ENCODE data around the gene GRIN2C.
A peak's percentile ranks its signal among the peaks of the same experiment; 100 is the strongest.
"Not testable (repeated sequence)": the region's sequence is repeated elsewhere in the genome, so short reads cannot be mapped to it uniquely, and the experiment has no call there.

The GRIN2C gene

DNA sequence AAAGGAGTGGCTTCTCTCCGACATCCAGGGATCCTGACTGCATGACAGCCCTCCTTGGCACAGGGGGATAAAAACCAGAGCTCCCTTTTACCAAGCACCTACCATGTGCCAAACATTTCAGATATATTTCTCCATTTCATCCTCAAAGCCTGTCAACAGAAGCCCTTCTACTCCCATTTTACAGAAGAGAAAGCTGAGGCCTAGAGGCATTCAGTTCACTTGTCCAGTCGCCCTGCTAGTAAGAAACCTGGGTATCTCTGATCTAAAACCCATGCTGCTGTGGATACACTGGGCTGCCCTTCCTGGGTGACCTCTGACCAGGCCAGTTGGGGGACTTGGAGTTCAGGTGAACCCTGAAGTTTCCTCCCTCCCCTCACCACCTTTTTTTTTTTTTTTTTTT is 19.0 kb upstream of the GRIN2C start:
- no peak for DNase-seq

DNA sequence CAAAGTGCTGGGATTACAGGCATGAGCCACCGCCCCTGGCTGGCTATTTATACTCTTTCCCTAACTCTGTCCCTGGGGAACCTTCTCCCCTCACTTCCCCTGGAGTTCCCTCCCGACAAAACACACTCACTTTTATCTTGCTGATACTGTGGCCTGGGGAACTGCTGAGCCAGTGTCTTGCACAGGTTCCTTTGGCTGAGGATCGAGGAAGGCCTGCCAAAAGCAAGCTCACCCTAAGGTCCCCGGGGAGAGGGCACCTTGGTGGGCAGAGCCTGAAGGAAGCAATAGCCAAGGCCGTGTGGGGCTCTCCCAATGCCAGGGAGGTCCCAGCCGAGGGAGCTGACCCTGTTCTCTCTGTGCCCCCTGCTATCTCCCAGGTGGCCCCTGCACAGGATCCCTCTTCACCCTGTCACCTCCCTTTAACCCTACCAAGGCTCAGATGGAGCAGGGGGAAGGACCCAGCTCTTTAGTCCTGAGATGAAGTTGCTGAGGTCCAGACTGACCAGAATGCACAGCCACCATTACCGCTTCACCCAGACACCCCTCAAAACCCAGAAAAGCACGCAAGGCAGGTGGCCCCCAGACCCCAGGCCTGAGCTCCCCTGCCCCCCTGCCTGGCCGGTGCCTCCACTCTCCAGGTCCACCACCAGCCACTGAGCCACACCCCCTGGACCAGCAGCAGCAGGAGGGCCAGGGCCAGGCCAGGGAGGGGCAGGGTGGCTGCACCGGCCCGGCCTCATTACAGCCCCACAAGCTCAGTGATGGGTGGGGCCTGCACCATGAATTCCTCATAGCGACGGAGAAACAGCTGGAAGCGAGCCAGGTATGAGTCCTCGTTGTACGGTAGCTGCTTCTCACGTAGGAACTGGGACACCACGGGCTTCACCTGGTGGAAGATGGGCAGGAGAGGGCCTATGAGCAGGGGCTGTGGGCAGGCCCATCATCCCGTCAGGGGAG is 18.2 kb upstream of the GRIN2C start:
- DNase-seq: no peak

DNA sequence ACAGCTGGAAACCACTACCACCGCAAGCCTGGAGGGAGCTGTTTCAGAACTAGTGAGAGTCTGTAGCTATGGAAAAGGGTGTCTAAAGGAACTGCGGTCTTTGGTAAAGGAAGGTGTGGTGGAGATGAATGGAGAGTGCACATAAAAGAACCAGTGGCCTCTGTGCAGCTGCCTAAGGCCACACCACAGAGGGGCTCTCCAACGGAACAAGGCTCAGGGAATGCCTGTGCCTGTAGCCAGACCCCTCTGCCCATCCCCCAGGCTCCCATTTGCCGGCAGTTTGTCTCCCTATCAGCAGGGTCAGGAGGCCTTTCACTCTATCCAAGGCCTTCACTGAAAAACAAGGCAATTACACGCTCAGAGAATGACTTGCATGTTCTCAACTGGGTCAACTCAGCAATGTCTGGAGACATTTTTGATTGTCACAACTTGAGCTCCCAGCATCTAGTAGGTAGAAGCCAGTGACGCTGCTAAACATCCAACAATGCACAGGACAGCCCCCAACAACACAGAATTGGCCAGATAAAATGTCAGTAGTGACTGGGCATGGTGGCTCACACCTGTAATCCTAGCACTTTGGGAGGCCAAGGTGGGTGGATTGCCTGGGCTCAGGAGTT is 16.4 kb upstream of the GRIN2C start:
- DNase-seq: no peak

DNA sequence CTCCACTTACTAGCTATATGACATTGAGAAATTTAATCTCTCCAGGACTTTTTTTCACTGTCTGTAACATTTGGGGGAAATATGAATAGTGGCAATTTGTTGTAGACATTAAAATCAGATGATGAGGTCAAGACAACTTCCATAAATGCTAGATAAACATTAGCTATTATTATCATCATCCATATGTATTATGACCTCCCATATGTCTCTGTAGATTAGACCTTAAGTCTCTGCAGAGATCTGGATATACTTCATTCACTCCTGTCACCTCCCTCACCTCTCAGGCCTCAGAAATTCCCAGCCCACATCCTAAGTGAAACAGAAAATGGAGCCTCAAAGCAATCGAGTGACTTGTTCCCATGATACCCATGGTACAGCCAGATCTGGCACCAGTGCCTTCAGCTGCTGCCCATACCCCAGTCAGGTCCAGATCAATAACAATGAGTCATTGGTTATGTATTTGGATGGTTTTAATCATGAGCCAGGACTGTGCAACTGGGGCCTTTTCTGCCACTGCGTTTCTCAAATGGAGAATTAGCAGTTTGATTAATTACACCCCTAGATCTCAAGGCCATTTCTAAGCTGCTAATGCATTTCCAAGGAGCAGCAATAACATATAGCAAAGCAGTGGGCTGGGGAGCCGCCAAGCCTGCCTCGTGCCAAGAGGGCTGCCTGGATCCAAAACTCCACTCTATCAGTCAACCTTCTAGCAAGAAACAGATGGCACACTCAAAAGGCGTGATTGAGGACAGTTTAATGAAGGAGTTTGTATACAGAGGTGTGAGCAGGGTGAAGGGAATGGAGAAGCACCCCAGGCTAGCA is 15.7 kb upstream of the GRIN2C start:
- no peak for DNase-seq

DNA sequence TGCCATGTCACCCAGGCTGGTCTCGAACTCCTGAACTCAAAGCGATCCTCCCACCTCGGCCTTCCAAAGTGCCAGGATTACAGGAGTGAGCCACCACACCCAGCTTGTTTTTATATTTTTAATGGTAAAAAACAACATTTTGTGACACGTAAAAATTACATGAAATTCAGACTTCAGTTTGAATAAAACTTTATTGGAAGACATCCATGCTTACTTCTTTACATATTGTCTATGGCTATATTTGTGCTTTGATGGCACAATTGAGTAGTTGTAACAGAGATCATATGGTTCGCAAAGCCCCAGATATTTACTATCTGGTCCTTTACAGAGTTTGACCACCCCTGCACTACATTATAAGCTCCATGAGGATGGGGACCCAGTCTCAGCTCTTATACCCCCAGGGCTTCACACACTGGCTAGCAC is 14.9 kb upstream of the GRIN2C start:
- DNase-seq: no peak

DNA sequence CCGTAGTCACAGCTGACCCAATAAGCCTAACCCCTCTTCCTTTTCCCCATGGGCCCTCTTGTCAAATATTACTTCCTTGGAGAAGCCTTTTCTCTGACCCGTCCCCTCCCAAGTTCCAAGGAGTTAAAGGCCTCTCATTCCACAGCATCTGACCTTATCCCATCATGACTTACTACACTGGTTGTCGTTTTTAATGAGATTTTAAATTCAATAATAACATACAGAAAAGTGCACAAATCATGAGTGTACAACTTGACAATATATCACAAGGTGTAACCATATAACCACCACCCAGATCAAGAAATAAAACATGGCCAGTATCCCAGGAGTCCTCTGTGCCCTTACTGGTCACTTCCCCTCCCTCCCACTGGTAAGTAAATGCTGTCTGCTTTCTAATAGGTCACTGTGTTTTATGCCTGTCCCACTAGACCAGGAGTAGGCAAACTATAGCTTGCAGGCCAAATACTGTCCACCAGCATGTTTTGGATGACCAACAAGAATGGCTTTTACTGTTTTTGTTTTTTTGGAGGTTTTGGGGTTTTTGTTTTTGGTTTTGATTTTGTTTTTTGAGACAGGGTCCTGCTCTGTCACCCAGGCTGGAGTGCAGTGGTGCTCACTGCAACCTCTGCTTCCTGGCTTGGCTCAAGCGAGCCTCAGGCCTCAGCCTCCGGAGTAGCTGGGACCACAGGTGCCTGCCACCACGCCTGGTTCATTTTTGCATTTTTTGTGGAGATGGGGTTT is 14.4 kb upstream of the GRIN2C start:
- DNase-seq: no peak

DNA sequence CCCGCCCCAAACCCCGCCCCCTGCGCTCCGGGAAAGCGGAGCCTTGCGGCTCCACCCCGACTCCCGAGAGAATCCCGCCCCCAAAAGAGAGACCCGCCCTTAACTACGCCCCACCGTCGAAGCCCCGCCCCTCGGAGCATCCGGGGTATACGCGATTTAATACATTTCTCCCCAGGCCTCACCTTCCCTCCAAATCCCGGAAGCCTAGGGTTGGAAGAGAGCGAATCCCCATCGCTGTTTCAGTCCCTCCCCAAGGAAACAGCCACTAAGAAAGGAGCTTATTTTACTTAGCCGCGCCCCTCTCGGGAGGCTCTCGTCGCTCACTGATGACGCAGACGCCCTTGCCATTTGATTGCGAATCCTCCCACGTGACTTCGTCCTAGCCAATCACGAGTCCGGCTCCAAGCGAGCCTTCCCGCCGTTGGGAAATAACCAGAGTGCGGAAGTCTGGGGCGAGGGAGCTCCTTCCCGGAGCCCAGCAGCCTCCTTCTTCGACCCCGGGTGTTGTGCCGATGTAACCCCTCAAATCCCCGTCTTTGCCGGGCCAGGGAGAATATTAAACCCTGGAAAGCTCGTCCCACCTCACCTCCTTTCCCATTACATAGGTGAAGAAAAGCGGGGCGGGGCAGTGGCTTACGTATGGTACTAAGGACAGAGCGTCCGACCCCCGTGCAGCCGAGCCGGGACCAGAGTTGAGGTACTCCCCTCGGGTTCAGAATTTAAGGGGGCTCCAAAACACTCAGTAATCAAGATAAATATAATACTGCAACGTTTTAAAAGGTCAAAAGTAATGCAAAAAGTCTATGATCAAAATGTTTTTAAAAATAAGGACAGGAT is 13.6 kb upstream of the GRIN2C start:
- DNase-seq: peak; percentile 95

DNA sequence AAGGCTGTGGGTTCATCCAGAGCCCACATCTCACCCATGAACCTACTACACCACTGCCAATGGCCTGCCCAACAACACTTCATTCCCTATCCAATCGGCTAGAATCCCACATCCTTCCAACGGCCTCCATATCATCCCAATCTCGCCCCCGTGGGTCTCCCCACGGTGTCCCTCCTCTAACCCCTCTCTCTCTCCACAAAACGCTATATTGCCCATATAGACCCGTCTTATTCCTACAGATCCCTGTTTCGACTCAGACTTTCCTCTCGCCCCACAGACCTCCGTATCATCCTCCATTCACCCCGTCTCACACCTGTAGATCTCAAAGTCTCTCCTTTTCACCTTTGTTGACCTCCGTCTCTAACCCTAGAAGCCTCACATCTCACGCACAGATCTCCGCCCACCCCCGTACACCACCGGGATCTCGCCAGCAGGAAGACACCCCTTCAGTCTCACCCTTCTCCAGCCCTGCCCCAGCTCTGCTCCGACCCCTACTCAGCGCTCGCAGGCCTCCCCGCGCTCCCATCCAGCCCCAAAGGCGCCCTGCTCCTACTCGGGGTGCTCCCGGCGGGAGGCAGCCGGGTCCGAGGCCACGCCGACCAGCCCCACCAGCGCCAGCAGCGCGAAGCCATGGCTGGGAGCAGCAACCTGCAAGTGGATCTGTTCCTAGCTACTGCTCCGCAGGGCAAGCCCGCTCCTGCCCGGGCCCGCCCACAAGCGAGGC is 12.8 kb upstream of the GRIN2C start, which contains the start of gene FDXR:
Gene FDXR, minus strand, starts transcription at position 682 of the 724 bp plus-strand sequence. Its CDS starts 50 bp downstream, at position 632.
- DNase-seq: no peak

DNA sequence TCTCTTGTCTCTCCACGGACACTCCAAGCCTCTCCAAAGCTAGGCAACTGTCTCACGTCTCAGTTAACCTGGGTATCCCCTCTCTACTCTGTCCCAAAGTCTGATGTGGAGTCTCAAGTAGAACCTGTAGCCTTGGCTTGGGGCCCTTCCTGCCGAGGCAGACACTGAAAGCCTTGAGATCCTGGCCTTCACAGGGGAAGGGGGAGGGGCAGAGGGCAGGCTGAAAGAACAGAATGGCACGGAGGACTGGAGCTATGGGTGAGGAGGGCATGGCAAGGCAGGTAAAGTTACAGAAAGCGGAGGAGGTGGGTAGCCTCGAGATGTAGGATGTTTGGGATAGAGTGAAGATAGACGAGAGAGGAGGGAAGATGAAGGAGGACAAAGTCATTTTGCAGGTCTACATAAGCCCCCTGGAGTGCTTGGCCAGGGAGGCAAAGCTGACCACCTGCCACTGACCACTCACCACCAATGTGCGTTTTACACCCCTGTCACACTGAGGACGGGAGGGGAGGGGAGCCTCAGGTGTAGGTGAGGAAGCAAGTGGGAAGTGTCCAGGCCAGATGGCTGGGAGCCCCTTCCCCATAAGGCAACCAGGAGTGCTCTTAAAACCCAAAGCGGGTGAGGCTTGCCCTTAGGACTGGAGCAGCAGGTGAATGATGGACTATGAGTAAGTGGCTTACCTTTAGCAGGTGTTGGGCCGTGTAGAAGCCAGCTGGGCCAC is 11.8 kb upstream of the GRIN2C start:
- DNase-seq: no peak

DNA sequence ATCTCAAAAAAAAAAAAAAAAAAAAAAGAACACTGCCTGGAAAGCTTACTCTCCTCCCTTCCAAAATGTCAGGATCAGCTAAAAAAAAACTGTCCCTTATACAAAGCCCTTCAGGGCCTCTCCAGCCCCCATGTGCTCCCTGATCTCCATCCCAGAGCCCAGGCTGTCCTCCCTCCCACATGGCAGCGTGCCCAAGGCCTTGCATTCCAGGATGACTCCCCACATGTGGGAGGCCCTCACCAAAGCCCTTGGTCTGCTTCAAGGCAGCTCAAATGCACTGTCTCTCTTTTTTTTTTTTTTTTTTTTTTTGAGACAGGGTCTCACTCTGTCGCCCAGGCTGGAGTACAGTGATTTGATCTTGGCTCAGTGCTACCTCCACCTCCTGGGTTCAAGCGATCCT is 10.8 kb upstream of the GRIN2C start:
- no peak for DNase-seq

DNA sequence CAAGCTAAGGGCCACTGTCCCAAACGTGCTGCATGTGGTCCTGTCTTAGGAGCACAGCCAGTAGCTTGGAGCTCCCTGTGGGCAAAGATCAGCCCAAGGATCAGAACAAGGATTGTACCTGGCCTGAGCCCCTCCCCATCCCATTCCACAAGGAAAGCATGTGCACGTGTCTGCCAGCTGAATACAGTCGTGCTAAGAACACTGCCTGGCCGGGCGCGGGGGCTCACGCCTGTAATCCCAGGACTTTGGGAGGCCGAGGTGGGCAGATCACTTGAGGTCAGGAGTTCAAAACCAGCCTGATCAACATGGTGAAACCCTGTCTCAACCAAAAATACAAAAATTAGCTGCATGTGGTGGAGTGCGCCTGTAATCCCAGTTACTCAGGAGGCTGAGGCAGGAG is 10.3 kb upstream of the GRIN2C start:
- not testable (repeated sequence) for DNase-seq

DNA sequence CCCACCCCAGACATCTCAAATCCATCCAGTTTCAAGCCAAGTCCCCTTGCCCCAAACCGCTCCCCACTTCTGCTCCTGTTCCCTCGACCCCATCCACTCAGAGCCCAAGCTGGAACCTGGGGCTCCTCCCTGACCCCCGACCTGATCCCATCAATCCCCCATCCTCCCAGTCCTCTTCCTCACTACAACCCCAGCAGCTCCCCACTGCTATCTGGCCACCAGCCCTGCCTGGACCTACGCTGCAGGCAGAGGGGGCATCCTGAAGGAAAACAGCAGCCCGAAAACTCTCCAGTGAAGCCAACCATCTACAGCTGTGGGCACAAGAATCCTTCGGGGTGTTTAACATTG is 9.2 kb upstream of the GRIN2C start:
- no peak for DNase-seq

DNA sequence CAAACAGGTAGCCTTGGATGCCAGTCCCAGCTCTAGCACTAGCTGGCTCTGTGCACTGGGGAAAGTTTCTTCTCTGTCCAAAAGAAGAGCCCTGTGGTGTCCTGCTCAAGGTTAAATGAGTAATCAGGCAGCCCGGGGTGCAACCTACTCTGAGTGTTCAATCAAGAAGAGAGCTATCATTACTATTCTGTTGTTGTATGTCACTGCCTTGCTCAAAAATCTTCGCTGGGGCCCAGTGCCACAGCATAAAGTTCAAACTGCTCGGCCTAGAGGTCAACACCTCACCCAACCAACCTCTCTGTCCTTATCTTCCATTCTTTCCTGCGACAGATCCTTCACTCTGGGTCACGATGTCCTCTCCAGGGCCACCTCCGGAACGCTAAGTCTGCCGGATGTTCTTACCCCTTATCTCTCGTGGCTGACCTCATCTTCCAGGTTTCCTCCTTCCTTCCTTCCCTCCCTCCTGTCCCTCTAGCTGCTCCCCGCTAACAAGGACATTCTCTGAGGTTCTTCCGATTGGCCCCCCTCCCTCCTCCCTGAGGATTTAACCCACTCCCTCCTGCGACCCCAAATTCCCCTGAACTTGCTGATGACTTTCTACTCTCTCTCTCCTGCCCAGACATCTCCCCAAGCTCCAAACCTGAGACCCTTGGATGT is 8.7 kb upstream of the GRIN2C start:
- DNase-seq: no peak

DNA sequence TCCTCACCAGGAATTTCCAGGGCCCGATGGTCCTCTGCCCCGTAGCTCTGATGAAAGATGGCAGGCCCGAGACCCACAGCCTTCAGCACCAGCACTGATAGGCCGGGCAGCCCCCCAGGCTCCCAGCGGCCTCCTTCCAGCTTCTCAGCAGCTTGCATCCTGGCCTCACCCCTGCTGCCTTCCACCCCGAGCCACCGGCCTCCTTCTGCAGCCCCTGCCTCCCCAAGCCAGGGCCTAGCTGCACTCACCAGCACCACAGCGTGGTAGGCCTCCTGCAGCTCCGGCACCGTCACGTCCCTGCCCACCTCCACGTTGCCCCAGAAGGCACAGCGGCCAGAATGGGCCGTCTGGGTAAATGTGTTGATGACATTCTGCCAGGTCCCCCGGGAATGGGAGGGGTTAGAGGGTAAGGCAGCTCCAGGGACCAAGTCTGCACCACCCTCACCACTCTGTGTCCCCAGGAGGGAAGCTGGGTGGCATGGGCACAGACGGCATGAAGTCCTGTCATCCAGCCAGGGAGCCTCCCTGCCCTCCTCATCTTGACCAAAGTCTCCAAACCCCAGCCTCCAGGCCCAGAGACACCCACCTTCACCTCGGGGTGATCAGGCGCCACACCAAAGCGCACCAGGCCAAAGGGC is 6.6 kb upstream of the GRIN2C start:
- no peak for DNase-seq

DNA sequence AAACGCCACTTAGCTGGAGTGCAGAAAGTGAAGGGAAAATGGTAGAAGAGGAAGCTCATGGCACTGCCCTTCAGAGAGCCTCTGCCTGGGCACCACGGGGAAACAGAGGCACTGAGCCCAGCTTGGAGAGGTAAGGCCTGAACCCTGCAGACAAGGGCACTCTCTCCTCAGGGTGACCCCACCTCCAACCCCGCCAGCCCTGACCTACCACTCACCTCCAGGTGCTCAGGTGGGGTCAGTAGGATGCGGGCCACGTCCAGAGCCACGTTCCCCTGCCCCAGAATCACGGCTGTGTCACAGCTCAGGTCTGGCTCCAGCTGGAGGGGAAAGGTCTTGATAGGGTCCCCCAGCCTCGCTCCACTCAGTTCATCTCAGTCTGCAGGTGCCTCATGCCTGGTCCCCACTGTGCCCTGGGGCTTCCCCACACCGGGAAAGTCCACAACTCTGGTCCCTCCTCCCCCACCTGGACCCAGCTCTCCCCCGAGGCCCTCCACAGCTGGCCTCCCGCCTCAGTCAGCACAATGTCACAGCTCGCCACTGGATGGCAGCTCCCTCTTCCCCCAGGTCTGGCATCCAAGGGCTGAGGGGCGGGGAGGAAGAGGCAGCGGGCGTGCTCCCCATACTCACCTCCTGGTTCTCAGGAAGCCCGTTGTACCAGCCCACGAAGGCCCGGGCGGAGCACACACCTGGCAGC is 6.0 kb upstream of the GRIN2C start:
- DNase-seq: no peak

DNA sequence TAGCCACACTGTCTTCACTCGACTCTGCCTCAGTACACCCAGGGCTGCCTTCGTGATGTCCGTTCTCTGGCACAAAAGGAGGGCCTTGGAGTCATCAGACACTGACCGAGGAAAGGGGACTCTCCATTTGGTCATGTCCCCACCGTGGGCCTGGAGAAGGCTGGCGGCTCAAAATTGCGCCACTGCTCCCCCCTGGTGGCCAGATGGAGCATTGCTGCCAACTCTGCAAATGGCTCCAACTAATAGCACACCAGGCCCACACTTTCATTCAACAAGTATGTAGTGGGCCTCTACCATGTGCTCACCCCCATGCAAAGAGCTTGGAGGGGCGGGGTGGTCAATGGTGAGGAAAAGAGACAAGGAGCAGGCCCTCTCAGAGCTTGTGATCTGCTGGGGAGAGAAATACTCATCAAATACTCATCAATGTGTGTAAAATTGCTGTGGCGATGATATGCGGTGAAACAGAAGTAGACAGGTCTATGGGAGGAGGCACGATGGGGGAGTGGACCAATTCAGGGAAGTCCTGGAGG is 5.2 kb upstream of the GRIN2C start:
- DNase-seq: no peak

DNA sequence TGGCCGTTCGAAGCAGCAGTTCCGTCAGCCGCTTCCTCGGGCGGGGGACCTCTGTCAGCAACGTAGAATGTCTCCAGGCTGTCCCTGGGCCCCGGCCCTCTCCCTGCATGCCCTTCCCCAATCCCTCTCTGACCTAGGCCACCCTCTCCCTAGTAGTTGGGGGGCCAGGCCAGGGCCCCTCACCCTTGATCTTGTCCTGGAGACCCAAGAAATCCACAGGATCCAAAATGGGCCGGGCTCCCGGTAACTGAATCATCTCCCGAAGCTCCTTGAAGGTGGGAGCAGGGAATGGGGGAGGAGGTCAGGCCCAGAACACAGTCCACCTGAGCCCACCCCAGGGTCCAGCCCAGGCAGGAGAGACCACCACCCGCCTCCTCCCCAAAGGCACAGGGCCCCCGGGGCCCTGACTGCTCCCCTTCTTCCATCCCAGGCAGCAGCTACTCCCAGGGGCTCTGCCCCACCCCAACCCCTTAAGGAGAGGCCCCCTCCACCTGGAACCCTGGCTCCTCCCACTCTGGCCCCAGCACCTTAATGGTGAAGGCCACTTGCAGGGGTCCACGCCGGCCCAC is 4.7 kb upstream of the GRIN2C start:
- no peak for DNase-seq

All from cortex of kidney (tissue), 1 donor.